ENCODE measurements around the gene EPHB2.

The EPHB2 gene

DNA sequence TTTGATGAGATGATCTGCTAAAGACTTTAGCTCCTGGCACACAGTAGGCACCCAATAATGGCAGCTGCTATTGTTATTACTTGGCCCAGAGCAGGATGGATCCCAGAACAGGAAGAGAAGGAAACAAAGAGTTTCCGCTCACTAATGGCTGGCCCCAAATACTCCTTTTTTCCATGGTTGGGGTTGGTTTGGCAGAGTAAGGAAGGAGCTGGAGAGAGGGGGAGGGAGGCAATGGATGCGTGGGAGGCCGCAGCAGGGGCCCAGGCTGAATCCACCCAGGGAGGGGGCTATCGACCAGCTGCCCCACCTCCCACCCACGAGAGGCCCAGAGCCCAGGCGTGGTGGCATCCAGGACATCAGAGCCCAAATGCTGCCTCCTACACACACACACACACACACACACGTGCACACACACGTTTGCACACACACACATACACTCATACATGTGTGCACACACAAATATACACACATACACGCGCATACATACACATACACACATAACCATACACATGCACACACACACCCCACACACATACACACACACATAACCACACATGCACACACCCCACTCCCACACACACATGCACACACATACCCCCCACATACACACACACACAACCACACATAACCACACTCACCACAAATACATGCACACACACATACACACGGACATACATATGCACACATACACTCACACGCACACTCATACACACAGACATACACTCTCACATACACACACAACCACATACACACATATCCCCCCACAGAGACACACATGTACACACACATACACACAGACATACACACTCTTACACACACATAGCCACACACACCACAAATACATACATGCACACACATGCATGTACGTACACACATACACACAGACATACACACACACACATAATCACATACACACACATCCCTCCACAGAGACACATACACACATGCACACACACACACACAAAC is 32.4 kb upstream of the EPHB2 start:
- no peak overlapping the region for H3K4me3 ChIP-seq (replicated peaks; ENCODE audit: low read depth, low read length)

DNA sequence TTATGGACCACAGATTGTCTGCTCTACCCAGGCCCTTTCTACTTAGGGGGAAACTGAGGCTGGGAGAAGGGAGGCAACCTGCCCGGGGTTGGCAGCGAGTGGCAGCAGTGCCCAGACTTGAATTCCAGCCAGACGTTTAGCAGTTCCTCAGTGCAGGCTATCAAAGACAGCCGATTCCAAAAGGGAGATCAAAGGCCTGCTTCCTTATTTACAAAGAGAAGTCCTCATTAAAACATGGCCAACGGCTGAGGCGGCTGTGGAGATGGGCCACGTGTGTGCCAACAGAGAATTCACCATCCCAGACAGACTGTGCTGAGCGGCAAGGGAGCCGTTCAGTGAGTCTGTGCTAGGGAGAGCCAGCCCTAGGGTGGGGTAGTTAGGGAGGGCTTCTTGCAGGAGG is 29.9 kb upstream of the EPHB2 start:
- H3K4me3 ChIP-seq (replicated peaks; ENCODE audit: low read depth, low read length), result no peak overlapping the region
- no peaks in the 10 kb centered on the region for H3K36me3 ChIP-seq (ENCODE audit: control insufficient read depth, insufficient read depth, low read length)
- no peak for DNase-seq (ENCODE audit: extremely low read depth, insufficient read length)
- no peak for TF ChIP-seq CTCF (IDR thresholded peaks at IDR 0.05; ENCODE audit: insufficient read depth, low read length, poor library complexity, severe bottlenecking)
- H3K27me3 ChIP-seq (replicated peaks; ENCODE audit: control insufficient read depth, insufficient read depth, low read length), result peaks cover 1% of the 10 kb centered on the region

More for the DNA sequence above, 32.4 kb upstream of the EPHB2 start:
- no peak for DNase-seq (ENCODE audit: extremely low read depth, insufficient read length)
- peaks cover 1% of the 10 kb centered on the region for H3K27me3 ChIP-seq (replicated peaks; ENCODE audit: control insufficient read depth, insufficient read depth, low read length)
- TF ChIP-seq CTCF (IDR thresholded peaks at IDR 0.05; ENCODE audit: insufficient read depth, low read length, poor library complexity, severe bottlenecking), result no peak
- H3K36me3 ChIP-seq (ENCODE audit: control insufficient read depth, insufficient read depth, low read length), result no peaks in the 10 kb centered on the region

GRCh38 chr1:22681556-22682276 is 28.9 kb upstream of the EPHB2 start:
- no peak for TF ChIP-seq CTCF (IDR thresholded peaks at IDR 0.05; ENCODE audit: insufficient read depth, low read length, poor library complexity, severe bottlenecking)
- H3K4me3 ChIP-seq (replicated peaks; ENCODE audit: low read depth, low read length), result no peak overlapping the region
- no peak for DNase-seq (ENCODE audit: extremely low read depth, insufficient read length)
- no peaks in the 10 kb centered on the region for H3K36me3 ChIP-seq (ENCODE audit: control insufficient read depth, insufficient read depth, low read length)
- peaks cover 1% of the 10 kb centered on the region for H3K27me3 ChIP-seq (replicated peaks; ENCODE audit: control insufficient read depth, insufficient read depth, low read length)

DNA sequence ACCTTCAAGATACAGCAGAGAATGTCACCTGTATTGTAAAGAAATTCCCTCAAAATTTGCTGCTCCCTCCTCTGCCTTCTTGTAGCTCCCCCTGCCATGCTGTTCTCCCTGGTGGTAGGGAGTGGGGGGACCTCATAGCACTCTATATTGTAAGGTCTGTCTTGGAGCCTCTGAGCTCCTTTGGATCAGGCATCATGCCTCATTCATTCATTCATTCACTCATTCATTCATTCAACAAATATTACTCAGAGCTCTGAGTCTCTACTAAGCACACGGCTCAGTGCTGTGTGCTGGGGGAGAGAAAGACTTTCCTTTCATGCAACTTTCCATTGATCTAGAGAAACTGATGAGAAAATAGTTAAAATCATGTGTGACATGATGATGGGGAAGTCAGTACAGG is 27.1 kb upstream of the EPHB2 start:
- Histone ChIP-seq H3K27me3 (replicated peaks; ENCODE audit: control insufficient read depth, insufficient read depth, low read length) (peaks cover 1% of the 10 kb centered on the region), H3K36me3 (ENCODE audit: control insufficient read depth, insufficient read depth, low read length) (no peaks in the 10 kb centered on the region), H3K4me3 (replicated peaks; ENCODE audit: low read depth, low read length) (no peak overlapping the region)
- DNase-seq (ENCODE audit: extremely low read depth, insufficient read length), result no peak
- no peak for TF ChIP-seq CTCF (IDR thresholded peaks at IDR 0.05; ENCODE audit: insufficient read depth, low read length, poor library complexity, severe bottlenecking)

- TF ChIP-seq CTCF (IDR thresholded peaks at IDR 0.05; ENCODE audit: insufficient read depth, low read length, poor library complexity, severe bottlenecking), result no peak
- DNase-seq (ENCODE audit: extremely low read depth, insufficient read length), result no peak
- H3K27me3 ChIP-seq (replicated peaks; ENCODE audit: control insufficient read depth, insufficient read depth, low read length), result peaks cover 1% of the 10 kb centered on the region
- H3K36me3 ChIP-seq (ENCODE audit: control insufficient read depth, insufficient read depth, low read length), result no peaks in the 10 kb centered on the region
- H3K4me3 ChIP-seq (replicated peaks; ENCODE audit: low read depth, low read length), result no peak overlapping the region
These were observed 25.0 kb upstream of the EPHB2 start for GRCh38 chr1:22685591-22686059.

Data from GM06990 (cell line).